Umbilical cord (tissue), 2 donors: ENCODE measurements around the gene BSX. TPM values are rescaled to one million over a fixed set of nuclear protein-coding genes. Genes with fewer than 3 reads are reported as not detected.

Source experiments
- DNase-seq: peaks from one replicate; pipeline ENCODE4 v3.0.0-alpha.2; 2015; ENCODE audit warnings: low spot score
- total RNA-seq: library from RNA; depleted of rRNA; stranded (reverse); fragments of >200 nt; gene quantifications from one replicate; pipeline ENCODE4 v1.2.3, GENCODE V29; 2014; ENCODE audit warnings: low replicate concordance; ENCODE audit not compliant: insufficient read depth

The BSX gene
- total RNA-seq, 1 donor from 2014 or later, result not detected

DNA sequence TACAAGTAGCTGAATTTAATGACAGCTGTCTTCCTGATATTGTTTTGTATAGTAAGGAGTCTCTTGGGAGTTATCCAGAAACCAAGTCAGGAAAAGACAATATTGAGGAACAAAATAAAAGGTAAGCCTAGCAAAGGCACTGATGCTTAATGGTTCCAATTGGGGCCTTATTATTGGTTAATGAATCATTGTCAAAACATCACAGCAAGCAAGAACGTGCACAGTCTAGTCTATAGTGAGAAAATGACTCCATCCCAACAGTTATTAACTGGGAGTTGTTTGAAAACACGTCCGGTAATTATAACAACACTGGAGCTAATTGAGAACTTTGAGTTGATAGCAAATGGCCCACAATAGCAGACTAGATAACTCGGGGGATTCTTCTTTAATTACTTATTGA, 17.7 kb downstream of the BSX start:
- DNase-seq, result no peak

GRCh38 chr11:122954455-122954854, 27.2 kb downstream of the BSX start:
- DNase-seq, result no peak

- DNase-seq, result no peak
Measured at GRCh38 chr11:122951211-122951610, 30.4 kb downstream of the BSX start.

DNA sequence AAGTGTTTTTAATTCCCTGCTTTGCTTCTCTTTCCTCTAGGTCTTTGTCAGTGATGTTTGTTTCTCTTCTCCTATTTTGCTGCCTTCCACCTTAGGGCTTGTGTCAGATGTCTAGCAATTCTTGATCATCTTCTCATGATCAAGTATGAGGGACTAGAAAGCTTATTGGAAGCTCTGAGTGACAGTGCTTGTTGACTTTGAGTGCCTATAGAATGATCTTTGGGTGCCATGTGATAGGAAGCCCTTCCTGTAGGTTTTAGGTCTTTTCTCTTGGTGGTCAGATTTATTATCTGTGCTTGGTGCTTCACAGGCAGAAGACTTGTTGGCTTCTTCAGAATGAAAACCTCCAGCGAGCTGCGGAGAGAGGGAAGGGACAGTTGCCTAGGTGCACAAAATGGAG, 43.1 kb downstream of the BSX start:
- DNase-seq, result no peak

DNA sequence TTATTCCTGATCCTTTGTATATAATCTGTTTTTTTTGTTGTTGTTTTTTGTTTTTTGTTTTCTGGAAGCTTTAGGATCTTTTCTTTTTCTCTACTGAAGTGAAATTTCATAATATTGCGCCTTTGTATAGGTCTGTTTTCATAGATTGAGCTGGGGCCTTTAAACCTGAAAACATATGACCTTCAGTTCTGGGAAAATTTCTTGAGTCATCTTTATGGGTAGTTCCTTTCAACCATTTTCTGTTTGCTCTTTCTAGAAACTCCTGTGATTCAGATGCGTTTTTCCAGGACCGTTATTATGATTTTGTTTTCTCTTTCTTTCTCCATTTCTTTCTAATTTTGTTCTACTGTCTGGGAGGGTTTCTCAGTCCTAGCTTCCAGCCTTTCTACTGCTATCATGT, 43.7 kb downstream of the BSX start:
- DNase-seq, result no peak

DNA sequence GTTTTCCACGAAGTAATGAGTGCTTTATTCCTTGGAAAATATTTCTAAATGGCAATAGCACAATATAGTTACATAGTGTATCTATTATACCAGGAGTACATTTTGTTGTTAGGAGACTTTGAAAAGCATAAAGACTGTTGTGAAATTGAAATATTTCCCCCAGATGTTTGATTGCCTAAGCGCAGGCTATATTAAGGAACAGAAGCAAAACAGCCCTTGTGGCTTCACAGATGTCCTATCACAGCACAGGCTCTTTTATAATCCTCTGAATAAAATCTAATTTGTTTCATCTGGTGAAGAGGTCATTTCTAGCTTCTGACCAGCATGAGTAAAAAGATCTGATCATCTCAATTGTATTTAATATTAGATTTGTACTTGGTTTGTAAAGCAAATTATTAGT, 48.2 kb downstream of the BSX start:
- no peak for DNase-seq

- DNase-seq, result no peak
Measured at GRCh38 chr11:122931510-122931909, 50.1 kb downstream of the BSX start.

Other genes starting within 250 kb of the BSX start
- gene CRTAM, start 143.3 kb downstream of the BSX start, total RNA-seq, result 3.9 TPM
- 6.3 TPM for gene JHY, start 99.1 kb downstream of the BSX start, total RNA-seq
- 696 TPM for gene HSPA8, start 80.3 kb upstream of the BSX start, total RNA-seq
- 81.1 TPM for gene CLMP, start 213.4 kb upstream of the BSX start, total RNA-seq